Esophagus muscularis mucosa (tissue), 4 donors: ENCODE data around the gene PTRH1.

ENCODE experiments used
- CTCF ChIP-seq, 3 experiments: fragments of 200-600 bp in 2 of 3; fragments of 450-650 bp in 1 of 3; sonication (generic) in 2 of 3; IDR thresholded peaks; one replicate each; pipeline ENCODE4 v1.5.1; 2017 to 2019; ENCODE audit warnings: antibody characterized with exemption in 3 of 3, mild to moderate bottlenecking in 2 of 3, moderate library complexity in 1 of 3
- EP300 ChIP-seq: sonication (generic); formaldehyde crosslinking; IDR thresholded peaks from one replicate; pipeline ENCODE4 v1.6.1; 2017; ENCODE audit warnings: antibody characterized with exemption
- POLR2A ChIP-seq: fragments of 450-650 bp; IDR thresholded peaks from one replicate; pipeline ENCODE4 v1.6.1; 2017; ENCODE audit warnings: antibody characterized with exemption, moderate library complexity, mild to moderate bottlenecking, low read depth

GRCh38 chr9:127697575-127697974 is 17.9 kb downstream of the PTRH1 start:
- no peak for TF ChIP-seq CTCF (IDR thresholded peaks at IDR 0.05)
- no peak for TF ChIP-seq POLR2A
- TF ChIP-seq EP300, result no peak
